CD4-positive, alpha-beta T cell treated with Interferon gamma for 1 hour (primary cell): ENCODE data around the gene ANGPT4.
"Not testable (repeated sequence)": the region's sequence is repeated elsewhere in the genome, so short reads cannot be mapped to it uniquely, and the experiment has no call there.

Source experiments
- DNase-seq: peaks from one replicate; pipeline ENCODE4 v3.0.0-alpha.2; 2020

The ANGPT4 gene

DNA sequence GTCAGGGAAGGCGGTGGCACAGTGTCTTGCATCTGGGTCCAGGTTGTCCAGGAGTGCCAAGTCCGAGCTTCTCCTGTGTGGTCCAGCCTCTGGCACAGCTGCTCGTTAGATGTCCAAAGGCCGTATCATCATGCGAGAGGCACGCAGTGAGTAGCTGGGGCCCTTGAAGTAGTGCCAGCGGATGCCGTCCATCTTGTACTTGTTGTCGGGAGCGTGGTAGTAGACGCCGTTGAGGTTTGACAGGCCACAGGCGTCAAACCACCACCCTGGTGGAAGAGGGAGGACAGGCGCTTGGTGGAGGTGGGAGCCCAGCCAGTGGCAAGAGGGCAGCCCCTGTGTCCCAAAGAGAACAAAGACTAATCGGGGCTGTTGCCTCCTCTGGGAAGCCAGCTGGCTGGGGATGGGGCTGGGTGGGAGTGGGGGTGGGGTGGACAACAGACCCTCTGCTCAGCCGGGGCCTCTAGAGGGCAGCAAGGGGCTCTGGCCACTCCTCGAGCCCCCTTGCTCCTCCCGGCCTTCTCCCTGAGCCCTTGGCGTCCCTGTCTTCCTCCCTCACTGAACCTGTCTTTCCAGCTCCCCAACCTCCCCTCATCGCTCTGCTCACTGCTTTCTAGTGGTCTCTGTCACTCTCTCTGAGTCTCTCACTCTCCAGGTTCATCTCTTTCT lies 43.1 kb downstream of the ANGPT4 start:
- no peak for DNase-seq

DNA sequence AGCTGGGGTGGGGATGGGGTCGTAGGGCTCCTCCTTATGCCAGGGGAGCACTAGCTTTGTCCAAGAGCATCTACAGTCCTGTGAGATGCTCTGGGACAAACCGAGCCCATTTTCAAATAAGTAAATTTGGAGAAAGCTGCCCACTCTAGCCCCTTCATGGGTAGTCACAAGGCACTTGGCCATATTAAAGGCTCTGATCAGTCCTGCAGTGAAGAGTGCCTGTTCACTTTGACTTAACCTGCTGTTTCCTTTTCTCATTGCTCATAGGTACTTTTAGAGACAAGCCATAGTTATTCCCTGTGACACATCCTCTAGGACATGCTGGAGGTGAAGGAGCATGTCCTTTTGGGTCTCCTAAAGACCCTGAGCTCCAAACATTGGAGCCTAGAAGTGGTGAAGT lies 44.2 kb downstream of the ANGPT4 start:
- no peak for DNase-seq

- DNase-seq: no peak
Measured at GRCh38 chr20:871436-871835, 44.7 kb downstream of the ANGPT4 start.

DNA sequence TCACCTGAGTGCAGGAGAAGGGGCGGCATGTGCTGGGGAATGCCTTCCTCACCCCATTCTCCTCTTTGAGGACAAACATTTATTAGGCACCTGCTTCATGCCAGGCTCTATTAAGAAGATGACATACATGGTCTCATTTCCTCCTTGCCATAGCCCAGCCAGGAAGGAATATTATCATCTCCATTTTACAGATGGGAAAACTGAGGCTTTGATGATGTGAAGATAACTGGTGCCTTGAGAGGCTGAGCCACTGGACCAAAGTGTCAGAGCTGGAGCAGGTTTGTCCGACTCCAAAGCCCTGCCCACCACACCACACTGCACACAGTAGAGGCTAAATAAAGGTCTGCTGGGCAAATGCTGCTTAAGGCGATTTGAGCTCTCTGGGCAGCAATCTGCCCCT lies 45.4 kb downstream of the ANGPT4 start:
- DNase-seq: no peak

- no peak for DNase-seq
Measured at GRCh38 chr20:869606-870005, 46.5 kb downstream of the ANGPT4 start.

DNA sequence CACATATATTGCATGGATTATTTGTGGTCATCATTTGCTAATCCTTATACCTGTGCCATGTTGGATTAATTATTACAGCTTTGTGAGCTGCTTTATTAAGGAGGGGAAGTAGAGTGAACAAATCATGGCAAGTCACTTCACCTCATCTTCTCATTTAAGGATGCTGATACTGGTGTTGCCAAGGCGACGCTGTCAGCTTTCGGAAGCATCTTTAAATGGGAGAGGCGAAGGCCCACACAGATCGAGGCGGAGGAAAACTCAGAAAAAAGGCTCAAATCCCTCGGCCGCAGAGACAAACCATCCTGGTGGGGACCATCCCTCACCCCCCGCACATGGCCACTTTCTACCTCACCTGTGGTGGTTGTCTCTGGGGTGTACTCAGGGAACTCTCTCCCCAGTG lies 47.9 kb downstream of the ANGPT4 start:
- DNase-seq: no peak

- DNase-seq: no peak
Measured at GRCh38 chr20:865440-865839, 50.7 kb downstream of the ANGPT4 start.

GRCh38 chr20:860891-861290 lies 55.2 kb downstream of the ANGPT4 start:
- no peak for DNase-seq

DNA sequence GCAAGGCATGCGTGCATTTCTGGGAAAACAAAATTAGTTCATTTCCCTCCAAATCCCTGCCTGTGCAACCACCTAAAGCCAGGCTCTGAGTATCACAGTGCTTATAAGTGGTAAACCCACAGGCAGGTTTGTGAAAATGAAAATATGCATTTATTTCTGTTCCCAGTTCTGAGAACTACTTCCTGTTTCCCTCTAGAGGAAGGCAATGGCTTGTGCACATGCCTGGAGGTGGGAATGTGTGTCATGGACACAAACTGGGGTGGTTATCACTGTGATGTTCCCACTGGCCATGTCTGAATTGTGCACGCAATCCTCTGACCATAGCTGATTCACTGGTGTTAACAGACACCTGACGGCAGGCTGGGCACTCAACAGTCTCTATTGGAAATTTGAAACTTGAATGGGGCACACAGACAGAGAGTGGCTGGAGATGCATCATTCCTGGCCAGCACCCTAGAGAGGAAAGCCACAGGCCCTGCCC lies 56.3 kb downstream of the ANGPT4 start:
- DNase-seq: no peak

- no peak for DNase-seq
Measured at GRCh38 chr20:858011-858410, 58.1 kb downstream of the ANGPT4 start.

DNA sequence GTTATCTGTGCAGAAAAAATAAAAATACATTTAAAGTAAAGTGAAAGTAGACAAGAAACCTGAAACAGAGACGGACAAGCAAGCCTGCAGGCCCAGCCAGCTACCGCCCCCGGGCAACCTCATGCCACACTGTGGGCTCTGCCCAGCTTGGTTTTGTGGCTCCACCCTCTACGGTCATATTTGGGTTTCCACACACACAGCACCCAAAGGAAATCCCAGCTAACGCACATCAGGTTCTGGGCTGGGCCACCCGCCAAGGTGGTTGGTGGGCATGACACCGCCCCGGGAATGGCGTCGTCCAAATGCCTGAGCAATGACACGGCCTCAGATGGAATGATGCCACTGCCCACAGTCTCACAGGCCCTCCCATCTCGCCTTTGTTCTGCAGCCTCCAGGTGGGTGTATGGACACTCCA lies 59.8 kb downstream of the ANGPT4 start:
- no peak for DNase-seq

DNA sequence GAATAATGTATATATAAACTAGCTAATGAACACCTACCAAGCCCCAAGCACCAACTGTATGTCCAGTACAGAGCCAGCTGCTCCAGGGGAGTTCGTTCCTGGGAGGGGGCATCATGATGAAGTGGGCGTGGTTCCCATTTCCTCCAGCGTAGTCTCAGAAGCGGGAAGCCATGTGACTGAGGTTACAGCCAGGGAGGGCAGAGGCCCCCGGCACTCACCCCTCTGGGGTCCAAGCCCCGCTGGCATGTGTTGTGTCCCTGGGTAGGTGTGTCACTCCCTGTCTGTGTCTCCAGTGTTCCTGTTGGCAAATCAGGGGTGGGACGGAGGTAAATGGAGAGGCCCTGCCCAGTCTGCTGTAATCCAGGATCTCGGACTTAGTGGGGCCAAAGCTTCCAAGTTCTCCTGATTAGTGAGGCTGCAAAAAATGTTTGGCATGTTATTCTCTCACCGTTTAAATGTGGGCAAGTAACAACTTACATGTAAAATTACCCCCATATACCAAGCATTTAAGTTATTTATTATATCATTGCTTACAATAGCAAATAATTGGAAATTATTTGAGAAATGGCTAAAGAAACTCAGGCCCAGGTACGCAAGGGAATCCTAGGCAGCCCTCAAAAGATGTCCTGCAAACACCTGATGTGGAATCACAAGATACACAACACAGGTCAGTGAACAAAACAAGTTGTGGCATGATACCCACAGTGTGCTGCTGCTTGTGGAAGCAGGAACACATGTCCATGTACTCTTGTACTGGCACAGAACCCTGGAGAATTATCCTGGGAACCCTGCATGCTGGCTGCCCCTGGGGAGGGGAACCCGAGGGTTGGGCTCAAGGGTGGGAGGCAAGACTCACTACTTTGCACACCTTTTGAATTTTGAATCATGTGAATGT lies 60.4 kb downstream of the ANGPT4 start:
- DNase-seq: no peak

GRCh38 chr20:854601-855000 lies 61.5 kb downstream of the ANGPT4 start:
- DNase-seq: no peak

GRCh38 chr20:853406-853996 lies 62.6 kb downstream of the ANGPT4 start:
- DNase-seq: no peak

DNA sequence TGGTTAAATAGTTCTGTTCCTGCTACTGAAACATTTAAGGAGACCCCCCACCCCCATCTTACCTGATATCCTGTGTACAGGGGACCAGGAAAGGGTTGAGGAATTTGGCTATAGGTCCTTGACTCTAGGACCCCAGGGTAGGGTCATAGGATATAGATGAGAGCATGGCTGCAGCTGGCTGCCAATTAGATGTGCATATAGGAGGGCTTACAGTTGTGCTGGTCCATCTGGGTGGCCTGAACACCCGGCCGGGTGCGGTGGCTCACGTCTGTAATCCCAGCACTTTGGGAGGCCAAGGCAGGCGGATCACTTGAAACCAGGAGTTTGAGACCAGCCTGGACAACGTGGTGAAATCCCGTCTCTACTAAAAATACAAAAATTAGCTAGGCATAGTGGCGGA lies 67.4 kb downstream of the ANGPT4 start:
- not testable (repeated sequence) for DNase-seq

- DNase-seq: no peak
Measured at GRCh38 chr20:848193-848592, 67.9 kb downstream of the ANGPT4 start.

GRCh38 chr20:846894-847278 lies 69.2 kb downstream of the ANGPT4 start:
- DNase-seq: peak; percentile 51

DNA sequence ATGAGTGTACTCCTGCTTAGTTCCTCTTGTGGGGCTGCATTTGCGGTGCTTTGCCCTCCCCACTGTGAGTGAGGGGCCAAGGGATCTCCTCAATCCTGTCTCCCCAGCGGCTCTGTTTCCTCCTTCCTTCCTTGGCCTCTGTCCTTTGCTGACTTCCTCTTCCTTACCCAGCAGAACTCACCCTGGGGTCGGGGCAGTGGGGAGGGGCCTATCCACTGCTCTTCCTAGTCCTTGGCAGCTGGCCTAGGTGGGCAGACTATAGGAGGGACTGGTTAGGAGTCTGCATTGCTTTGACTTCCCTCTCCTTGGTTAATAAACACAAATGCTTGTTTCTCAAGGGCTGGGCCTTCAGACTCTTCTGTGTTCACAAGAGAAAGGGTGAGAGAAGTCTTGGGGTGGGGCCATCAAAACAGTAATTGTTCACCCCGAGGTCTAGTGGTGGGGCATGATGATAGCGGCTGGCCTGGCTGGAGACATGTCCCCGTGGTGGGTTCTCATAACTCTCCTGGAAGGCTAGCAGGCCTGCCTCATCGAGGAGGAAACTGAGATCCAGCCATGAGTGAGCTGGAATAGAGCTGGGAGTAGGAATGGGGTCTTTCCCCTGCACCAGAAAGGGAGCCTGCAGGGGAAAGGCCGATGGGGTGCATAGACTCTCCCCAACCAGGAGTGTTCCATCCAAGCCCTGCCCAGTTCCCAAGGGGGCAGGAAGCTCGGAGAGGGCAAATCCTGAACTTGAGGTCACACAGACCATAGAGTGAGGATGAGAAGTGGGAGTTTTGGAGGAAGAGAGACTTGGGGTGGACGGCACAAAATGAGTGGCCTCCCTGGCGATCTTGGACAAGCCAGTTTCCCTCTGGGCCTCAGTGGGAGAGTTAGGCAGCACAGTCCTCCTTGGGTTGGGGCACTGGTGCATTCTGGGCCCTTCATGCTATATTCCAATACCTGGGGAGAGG lies 69.9 kb downstream of the ANGPT4 start:
- no peak for DNase-seq

DNA sequence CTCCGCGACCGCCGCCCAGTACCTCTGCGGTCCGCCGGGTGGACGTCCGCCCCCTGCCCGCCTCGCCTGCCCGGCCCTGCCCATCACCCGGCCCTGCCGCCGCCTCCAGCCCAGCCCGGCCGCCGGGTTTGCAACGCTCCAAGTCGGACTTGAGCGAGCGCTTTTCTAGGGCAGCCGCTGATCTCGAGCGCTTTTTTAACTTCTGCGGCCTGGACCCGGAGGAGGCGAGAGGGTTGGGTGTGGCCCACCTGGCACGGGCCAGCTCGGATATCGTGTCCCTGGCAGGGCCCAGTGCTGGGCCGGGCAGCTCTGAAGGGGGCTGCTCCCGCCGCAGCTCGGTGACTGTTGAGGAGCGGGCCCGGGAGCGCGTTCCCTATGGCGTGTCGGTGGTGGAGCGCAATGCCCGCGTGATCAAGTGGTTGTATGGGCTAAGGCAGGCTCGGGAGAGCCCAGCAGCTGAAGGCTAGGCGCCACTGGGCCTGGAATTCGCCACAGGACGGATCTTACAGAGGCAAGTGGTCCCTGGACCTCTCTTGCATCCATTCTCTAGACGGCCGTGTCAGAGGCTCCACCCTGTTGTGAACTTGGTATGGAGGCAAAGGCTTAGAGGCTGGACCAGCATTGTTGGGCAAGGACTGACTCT lies 70.8 kb downstream of the ANGPT4 start:
- DNase-seq: no peak

DNA sequence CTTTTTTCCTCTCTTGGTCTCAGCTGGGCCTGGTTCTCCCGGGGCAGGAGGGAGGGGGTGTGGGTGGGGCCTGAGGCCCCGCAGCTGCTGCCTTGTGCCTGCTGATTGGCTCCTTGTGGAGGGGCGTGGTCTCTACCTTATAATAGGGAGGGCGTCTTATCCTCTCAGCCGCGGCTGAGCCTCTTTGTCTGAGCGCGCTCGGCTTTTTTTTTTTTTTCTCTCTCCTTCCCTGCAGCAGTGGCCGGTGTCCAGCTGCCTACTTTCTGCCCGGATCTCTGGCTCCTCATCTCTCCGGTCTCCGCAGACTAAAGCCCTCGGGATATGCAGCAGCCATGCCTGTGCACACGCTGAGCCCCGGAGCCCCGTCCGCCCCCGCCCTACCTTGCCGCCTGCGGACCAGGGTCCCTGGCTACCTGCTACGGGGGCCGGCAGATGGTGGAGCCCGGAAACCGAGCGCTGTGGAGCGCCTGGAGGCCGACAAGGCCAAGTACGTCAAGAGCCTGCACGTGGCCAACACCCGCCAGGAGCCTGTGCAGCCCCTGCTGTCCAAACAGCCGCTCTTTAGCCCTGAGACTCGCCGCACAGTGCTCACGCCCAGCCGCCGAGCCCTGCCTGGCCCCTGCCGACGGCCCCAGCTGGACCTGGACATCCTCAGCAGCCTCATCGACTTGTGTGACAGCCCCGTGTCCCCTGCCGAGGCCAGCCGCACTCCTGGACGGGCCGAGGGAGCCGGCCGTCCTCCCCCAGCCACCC lies 71.5 kb downstream of the ANGPT4 start:
- peak; percentile 93 for DNase-seq

DNA sequence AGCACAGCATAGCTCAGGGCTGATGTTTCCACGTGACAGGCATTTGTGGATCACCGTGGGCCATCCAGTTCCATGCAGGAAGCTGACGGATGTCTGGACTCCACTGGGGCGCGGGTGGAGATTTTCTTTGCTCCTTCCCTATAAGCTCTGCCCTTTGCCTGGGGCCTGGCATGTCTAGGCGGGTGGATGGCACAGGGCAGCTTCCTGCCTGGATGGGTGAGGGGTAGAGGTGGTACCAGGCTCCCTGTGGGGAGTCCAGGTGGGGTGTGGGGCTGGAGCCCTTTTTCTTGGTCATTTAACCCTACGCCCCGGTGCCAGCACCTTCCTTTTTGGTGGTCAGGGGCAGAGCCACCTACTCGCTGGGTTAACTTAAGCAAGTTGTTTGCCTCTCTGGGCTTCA lies 72.2 kb downstream of the ANGPT4 start:
- no peak for DNase-seq
